CD4-positive, alpha-beta T cell treated with Interleukin-10 for 1 hour (primary cell): ENCODE measurements around the gene KRT7.

ENCODE experiments used
- DNase-seq: peaks from one replicate; pipeline ENCODE4 v3.0.0-alpha.2; 2020

Gene KRT7

DNA sequence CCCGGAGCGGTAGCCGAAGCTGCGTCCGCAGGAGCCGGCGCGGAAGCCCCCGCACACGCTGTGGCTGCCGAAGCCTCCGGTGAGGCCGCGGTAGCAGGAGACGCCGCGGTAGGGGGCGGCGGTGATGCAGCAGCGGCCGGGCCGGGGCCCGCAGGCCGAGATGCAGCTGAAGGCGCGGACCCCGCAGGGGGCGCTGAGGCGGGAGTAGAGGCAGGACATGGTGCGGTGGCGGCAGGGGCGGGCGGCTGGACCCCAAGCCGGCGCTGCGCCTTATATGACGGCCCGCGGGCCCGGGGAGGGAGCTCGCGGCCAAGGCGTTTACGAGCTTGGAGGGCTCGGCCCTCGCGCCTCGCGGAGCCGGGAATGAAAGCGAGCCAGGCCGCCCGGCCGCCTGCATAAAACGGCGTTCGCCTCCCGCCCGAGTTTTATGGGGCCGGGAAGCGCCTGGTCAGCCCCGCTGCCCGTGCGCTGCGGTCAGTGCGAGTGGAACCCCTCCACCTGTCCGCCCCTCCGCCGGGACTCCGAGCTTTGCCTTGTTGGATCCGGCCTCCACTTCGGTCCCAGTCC lies 25.4 kb downstream of the KRT7 start:
- DNase-seq = no peak

- no peak for DNase-seq
Measured at GRCh38 chr12:52259657-52260243, 26.7 kb downstream of the KRT7 start.

DNA sequence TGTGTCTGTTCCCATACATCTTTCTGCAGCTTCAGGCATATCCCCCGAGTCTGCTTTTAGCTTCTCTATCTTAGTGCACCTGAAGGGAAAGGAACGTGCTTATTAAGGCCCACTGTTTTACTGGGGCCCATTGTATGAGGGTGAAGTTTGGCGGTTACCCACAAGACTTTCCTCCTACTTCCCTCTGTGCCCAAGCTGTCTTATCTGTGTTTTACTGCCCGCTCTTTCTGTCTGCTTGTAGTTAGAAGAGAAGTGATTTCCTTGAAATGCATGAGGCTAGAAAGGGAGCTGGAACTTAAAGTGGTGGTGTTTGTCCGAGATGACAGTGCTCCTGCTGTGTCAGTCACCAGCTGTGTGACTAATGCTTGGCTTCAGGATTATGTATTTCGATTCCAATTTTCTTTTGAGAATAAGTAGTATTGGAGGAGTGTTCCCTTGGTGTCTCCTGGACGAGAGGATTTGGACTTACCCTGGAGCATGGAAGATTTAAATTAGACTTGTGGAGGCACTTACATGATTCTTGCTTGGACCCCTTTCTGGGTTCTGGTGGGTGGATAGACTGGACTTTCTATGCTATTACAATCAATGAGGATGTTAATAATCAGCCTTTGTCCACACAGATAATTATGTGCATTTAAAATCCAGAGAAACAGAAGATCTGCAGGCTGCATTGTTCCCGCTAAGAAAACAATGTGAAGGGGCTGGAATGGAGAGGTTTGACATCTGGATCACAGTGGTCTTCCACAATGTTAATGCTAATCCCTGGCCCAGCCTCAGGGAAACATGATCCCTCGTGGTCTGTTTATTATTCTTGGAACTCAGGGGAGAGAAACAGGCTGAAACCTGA lies 27.5 kb downstream of the KRT7 start:
- no peak for DNase-seq

DNA sequence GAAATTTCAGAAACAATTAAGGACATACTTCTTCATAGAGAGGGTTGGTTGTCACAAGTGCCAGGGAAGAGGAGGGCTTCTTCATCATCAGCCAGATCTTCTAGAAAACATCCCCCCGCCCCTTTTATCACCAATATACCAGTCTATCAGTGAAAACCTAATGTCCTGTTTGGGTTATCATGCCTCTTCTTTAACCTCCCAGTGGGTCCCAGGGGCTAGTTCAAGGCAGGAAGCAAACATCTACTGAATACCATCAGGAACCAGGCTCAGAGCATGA lies 28.1 kb downstream of the KRT7 start:
- no peak for DNase-seq

DNA sequence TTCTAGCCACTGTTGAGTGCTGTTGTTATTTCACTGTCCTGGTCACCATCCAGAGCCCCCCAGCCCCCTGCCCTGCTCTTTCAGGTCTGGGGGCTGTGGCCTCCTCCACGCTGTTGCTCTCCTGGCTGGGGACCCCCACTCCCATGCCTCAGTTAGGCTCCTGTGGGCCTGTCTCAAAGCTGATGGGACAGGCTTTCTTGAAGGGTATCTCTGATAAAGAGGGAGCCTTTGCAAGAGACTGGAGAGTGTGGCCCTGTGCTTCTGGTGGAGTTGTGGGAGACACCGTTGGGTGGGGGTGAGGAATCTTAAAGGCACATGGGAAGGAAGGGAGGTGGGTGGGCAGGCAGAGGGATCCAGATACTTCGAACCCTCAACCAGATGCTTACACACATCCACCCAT lies 29.2 kb downstream of the KRT7 start:
- no peak for DNase-seq

- DNase-seq = no peak
Measured at GRCh38 chr12:52263761-52264434, 30.9 kb downstream of the KRT7 start.

GRCh38 chr12:52264435-52264825 lies 31.4 kb downstream of the KRT7 start:
- DNase-seq = no peak

- no peak for DNase-seq
Measured at GRCh38 chr12:52266514-52266913, 33.5 kb downstream of the KRT7 start.

DNA sequence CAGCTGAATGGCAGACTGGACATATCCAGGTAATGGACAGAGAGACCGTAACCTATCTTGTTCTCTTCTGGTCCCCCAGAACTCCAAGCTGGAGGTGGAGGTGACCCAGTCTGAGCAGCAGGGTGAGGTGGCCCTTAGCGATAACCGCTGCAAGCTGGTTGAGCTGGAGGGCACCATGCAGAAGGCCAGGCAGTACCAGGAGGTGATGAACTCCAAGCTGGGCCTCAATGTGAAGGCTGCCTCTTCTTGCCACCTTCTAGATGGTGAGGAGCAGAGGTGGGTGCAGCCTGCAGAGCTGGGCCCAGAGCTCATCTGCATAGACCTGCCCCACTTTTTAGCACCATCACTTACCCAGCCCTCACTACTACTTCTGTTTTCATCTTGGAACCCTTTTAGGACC lies 34.2 kb downstream of the KRT7 start:
- no peak for DNase-seq

GRCh38 chr12:52267699-52268098 lies 34.7 kb downstream of the KRT7 start:
- no peak for DNase-seq

DNA sequence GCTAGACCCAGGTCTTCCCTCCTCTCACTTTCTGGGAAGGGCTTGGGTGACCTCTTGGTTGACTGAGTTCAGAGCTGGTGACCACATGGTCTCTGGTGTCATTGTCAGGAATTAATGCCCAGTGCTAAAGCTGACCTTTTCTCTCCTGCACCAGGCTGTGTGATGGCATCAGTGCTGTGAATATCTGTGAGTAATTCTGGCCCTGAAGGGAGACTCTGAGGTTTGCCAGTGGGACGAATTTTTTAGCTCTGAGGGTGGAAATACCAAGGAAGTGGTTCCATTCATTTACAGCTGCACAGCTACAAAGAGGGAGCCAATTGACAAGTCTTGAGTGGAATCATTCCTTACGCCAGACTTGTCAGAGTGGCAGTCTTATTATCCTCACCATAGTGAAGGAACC lies 35.2 kb downstream of the KRT7 start:
- no peak for DNase-seq

- DNase-seq = no peak
Measured at GRCh38 chr12:52270541-52271070, 37.6 kb downstream of the KRT7 start.

- DNase-seq = no peak
Measured at GRCh38 chr12:52271158-52271557, 38.1 kb downstream of the KRT7 start.

DNA sequence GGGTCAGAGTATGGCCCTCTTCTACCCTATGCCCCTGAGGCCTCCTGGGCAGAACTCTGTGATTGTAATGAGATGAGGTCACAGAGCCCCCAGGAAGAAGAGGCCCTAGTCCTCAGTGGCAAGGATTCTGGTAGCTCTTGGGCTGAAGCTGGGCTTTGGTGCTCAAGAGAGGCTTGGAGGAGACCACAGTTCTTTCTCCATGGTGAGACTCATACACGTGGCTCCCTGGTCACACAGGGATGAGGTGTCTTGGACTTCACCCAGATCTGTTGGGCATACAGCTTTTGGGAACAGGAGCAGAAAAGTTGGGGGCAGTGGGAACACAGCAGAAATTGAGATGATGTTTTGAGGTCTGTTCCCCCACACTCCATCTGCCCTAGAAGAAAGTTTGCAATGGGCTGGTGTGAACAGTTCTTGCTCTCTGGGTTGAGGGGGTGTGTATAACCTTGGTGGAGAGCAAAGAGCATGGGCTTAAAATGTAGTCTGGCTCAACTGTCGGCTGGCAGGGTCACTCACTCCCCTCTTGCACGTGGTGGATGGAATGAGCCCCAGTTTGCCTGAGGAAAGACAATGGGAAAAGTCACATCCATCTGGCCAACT lies 41.6 kb downstream of the KRT7 start, which contains the start of gene KRT86:
TSS of gene KRT86 (plus strand) at position 125 of the 600 bp plus-strand sequence. CDS start 27,272 bp downstream, outside the sequence.
- DNase-seq = no peak

DNA sequence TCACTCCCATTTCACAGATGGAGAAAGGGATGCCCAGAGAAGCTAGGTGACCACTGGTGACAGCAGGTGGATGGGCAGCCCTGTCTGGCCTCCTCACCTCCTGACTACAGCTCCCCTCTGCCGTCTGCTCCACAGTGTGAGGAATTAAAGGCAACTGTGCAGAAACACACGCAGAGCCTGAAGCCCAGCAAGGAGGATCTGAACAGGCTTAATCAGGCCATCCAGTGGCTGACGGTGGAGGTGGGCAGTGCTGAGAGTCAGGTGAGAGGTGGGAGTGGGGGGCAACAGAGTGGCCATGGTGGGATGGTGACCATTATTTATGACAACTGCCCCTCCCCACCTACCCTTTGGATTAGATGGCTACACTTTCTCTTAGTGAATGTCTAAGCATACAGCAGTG lies 42.6 kb downstream of the KRT7 start:
- no peak for DNase-seq

GRCh38 chr12:52277486-52278245 lies 44.6 kb downstream of the KRT7 start:
- no peak for DNase-seq

DNA sequence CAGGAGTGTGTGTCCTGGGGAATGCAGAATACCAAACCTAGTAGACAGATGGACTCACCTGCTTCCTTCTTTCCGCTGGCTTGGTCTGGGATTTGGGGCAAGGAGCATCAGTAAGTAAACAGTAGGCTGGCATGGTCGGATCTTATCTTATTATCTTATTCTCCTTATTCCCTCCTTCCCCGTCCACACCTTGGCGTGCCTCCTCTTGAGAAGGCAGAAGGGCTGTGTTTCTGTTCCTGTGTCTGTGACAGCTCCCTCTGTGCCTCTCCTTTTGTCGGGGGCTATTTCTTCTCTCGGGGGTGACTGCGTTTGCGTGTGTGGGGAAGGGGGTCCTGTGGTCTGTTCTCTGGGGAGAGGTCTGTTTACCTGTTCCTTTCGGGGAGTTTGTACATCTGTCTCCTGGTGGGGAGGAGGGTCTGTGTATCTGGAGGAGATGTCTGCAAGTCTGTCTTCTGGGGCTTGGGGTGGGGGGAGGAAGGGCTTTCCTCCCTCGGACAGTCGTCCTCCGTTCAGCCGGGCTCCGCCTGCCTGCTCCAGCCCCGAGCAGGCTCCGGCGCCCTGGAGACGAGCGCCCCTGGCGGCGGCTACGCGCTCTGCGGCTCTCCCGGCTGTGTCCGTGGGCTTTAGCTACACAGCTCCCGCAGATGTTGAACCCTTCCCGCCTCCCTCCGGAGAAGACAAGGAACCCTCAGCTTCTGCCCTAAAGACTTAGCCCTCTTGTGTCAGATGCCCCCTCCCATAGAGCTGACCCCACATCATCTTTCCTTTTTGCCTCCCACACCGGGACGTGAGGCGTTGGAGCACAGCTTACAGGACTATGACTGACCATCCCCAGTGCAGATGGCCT lies 45.8 kb downstream of the KRT7 start:
- DNase-seq = peak; percentile 68

GRCh38 chr12:52279422-52280318 lies 46.6 kb downstream of the KRT7 start:
- no peak for DNase-seq

- no peak for DNase-seq
Measured at GRCh38 chr12:52280319-52280795, 47.3 kb downstream of the KRT7 start.
